ENCODE data around the gene AMT.

- TF ChIP-seq, protein P1, sequence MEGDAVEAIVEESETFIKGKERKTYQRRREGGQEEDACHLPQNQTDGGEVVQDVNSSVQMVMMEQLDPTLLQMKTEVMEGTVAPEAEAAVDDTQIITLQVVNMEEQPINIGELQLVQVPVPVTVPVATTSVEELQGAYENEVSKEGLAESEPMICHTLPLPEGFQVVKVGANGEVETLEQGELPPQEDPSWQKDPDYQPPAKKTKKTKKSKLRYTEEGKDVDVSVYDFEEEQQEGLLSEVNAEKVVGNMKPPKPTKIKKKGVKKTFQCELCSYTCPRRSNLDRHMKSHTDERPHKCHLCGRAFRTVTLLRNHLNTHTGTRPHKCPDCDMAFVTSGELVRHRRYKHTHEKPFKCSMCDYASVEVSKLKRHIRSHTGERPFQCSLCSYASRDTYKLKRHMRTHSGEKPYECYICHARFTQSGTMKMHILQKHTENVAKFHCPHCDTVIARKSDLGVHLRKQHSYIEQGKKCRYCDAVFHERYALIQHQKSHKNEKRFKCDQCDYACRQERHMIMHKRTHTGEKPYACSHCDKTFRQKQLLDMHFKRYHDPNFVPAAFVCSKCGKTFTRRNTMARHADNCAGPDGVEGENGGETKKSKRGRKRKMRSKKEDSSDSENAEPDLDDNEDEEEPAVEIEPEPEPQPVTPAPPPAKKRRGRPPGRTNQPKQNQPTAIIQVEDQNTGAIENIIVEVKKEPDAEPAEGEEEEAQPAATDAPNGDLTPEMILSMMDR (IDR thresholded peaks at IDR 0.05; ENCODE audit: low read depth, low read length), result no peak
- no peak for TF ChIP-seq POLR2A (IDR thresholded peaks at IDR 0.05; ENCODE audit: extremely low read depth, insufficient read length)
Observed at GRCh38 chr3:49412632-49413337, 9.5 kb downstream of the AMT start.
